NCI-H345 (cell line): ENCODE results near the gene STING1.

Source experiments
- DNase-seq: peaks from one replicate; lab custom pipeline; 2025; lab: John Stamatoyannopoulos, UW

STING1 gene

DNA sequence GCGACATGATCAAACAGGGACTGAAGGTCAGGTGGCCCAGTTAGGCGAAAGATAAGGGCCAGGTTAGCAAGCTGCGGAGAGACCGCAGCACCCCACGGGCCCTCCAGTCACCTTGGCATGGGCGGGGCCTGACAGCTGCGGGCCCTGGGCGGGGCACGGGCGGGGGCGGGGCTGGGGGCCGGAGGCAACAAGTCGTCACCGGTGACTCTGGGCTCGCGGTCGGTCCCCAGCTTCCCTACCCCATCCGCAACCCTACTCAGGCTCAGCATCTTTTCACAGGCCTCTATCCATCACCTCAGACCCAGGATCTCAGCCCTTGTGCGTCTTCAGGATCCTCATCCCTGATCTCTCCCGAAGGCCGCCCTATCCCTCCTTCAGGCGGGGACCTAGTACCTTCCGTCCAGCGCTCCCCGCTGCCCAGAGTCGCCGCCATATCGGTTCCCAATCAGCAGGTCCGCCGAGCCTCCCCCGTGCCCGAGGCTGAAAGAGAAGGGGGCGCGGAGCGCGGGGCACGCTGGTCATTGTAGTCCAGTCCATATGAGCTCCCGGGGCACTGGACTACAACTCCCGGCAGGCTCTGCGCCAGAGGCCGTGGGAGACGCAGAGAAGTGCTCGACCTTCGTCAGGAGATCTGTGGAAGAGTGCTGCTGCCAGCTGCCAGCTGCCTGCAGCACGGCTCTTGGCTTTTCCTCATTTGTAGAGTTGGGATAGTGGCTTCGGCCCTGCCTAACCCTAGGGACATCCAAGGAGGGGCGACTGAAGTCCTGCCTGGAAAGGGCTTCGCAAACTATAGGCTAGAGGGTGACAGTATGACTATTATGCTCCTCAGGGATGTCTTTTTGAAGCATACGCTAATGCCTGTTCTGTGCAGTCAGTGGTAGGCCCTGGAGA, 43.3 kb downstream of the STING1 start, which contains the start of gene DNAJC18:
Gene DNAJC18 (minus strand): TSS at position 513 of the 891 bp plus-strand sequence. CDS start 80 bp downstream, at position 433.
- DNase-seq: peak; percentile 97

DNA sequence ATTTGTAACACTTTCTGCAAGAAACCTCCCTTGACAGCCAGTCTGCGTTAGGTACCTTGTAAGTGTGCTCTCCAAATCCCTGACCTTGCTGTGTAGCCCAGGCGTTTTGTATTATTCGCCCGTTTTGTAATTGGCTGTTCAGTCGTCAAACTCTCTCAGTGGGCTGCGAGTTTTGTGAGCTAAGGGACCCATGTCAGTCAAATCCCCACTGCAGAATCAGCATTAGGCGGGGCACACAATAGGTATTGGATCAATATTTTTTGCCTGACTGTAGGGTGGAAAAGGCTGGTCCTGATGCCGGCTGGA, 43.9 kb downstream of the STING1 start:
- DNase-seq: no peak

DNA sequence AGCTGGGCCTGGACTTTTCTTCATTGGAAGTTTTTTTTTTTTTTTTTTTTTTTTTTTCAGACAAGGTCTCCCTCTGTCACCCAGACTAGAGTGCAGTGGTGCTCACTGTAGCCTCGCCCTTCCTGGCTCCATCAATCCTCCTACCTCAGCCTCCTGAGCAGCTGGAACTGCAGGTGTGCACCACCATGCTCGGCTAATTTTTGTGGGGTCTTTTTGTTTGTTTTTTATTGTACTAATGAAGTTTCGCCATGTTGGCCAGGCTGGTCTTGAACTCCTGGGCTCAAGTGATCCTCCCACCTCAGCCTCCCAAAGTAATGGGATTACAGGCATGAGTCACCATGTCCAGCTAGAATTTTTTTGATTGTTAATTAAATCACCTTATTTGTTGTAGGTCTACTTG, 46.9 kb downstream of the STING1 start:
- DNase-seq: no peak

DNA sequence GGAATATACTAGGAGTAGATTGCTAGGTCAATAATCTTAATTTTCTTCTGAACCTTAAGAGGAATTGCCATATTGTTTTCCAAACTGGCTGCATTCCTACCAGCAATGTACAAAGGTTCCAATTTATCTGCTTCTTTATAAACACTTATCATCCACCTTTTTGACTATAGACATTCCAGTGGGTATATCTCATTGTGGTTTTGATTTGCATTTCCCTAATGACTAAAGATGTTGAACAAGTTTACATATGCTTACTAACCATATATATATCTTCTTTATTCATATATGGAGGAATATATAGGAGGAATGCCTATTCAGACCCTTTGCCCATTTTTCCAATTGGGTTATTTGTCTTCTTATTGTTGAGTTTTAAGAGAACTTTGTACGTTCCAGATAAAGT, 50.9 kb downstream of the STING1 start:
- no peak for DNase-seq

DNA sequence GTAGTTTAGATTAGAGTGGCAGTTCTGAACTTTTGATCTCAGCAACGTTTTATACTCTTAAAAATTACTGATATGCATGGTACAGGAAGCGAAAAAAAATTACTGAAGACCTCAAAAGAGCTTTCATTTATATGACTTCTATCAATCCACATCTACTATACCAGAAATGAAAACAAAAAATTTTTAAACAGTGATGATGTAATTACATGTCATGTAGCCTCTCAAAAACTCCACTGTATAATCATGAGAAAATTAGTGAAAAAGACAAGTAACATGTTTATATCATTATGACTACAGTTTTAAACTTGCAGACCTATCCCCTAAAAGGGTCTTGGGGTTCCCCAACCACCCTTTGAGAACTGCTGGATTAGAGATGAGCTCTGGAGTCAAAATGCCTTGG, 52.5 kb downstream of the STING1 start:
- no peak for DNase-seq

DNA sequence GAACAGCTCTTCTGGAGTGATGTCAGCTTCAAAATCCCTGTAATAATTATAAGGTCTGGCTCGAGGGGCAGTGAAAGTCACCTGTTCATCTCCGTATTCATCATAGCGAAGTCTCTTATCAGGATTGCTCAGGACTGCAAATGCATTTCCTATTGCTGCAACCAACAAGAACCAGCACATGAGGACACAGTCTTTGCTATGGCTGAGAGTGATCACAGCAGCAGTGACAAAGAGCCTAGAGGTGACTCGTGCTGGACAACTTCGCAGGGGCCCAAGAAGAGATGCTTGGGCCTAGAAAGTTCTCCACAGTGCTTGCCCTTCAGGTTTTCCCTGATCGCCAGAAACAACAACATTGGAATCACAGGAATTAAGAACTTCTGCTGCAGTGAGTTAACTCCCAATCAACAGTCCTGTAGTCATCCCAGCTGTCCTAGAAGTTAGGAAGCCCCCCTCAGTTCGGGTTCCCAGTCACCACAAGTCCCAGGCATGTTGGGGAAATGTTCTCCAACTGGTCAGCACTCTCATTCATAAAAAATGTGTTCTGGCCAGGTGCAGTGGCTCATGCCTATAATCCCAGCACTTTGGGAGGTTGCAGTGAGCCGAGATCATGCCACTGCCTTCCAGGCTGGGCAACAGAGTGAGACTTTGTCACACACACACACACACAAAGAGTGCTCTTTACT, 56.2 kb downstream of the STING1 start:
- DNase-seq: no peak
